GM12892 (cell line): ENCODE data around the gene KLHL5.

Experiments
- POLR2AphosphoS5 ChIP-seq: IDR thresholded peaks from 2 replicates; pipeline ENCODE4 v1.6.1; 2011; ENCODE audit warnings: low read depth, low read length, control low read depth
- TAF1 ChIP-seq: IDR thresholded peaks from 2 replicates; pipeline ENCODE4 v1.6.1; 2011; ENCODE audit warnings: low read depth, mild to moderate bottlenecking, control low read depth, low read length, borderline replicate concordance

- no peak for TF ChIP-seq POLR2AphosphoS5
- TF ChIP-seq TAF1, result no peak
Observed at GRCh38 chr4:39048311-39048710, 13.7 kb upstream of the KLHL5 start.
